Measurements from ENCODE around the gene KRCC1.

- TF ChIP-seq POLR2AphosphoS5 (IDR thresholded peaks at IDR 0.05; ENCODE audit: borderline replicate concordance, low read depth, low read length): no peak
- no peak for TF ChIP-seq FOXP2 (optimal IDR thresholded peaks at IDR 0.05; ENCODE audit: control extremely low read depth, extremely low read length, insufficient read depth)
- no peak for TF ChIP-seq EZH2 (IDR thresholded peaks at IDR 0.05)
These were observed 27.2 kb upstream of the KRCC1 start for GRCh38 chr2:88082781-88083180.

Data from SK-N-MC (cell line).